LNCAP (cell line): ENCODE results near the gene LRRN2.

Experiments
- TF ChIP-seq, protein P1 (sequence below): fragments of 450-650 bp; IDR thresholded peaks from 2 replicates; pipeline ENCODE4 v1.5.1; 2017; ENCODE audit warnings: mild to moderate bottlenecking

LRRN2 gene

DNA sequence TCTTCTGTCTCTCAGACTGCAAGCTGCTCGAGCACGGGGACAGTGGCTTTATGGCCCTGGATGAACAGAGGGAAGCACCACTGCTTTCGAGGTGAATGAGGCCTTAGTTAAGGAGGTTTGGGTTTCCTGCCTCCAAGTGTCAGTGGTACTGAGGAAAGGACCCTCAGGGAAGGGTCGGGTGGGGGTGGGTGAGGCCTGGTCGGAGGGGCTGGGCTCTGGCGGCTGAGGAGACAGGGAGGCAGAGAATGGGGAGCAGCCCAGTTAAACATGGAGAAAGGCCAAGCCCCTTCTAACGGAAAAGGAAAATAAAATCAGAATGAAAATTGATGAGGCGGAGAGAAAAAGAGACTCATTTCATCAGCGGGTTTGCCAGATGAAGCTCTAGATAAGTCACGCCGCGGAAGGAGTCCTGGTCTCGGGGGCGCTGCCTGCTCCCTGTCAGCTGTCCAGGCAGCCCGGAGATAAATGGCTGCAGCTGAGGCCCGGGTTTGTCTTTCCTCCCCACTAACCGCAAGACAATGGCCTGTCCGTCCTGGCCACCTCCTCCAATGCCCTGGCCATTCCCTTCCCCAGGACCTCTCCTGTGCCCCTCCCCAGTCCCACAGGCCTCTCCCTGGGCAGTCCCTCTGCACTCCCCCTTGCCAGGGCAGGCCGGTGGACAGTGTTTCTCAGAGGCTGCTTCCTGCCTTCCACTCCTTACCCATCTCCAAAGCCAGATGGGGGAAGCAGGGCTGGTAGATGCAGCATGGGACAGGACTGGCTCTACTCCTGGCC, 55.2 kb downstream of the LRRN2 start:
- TF ChIP-seq, protein P1, sequence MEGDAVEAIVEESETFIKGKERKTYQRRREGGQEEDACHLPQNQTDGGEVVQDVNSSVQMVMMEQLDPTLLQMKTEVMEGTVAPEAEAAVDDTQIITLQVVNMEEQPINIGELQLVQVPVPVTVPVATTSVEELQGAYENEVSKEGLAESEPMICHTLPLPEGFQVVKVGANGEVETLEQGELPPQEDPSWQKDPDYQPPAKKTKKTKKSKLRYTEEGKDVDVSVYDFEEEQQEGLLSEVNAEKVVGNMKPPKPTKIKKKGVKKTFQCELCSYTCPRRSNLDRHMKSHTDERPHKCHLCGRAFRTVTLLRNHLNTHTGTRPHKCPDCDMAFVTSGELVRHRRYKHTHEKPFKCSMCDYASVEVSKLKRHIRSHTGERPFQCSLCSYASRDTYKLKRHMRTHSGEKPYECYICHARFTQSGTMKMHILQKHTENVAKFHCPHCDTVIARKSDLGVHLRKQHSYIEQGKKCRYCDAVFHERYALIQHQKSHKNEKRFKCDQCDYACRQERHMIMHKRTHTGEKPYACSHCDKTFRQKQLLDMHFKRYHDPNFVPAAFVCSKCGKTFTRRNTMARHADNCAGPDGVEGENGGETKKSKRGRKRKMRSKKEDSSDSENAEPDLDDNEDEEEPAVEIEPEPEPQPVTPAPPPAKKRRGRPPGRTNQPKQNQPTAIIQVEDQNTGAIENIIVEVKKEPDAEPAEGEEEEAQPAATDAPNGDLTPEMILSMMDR: no peak

DNA sequence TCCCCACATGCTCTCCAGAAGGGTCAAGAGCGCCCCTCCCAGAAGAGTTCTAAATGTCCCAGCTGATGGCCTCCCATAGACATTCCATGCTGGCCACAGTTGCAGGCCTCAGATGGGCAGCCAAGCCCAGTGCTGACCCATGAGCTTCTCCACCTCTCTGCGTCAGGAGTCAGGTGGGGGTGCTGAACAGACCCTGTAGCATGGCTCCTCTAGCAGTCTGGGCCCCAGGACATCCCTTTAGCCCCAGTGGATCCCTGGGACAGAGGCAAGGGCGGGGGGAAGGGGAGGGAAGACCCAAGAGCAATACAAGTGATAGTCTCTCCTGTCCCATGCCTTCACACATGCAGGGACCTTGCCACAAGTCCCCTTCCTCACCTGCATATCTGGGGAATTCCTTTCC, 56.7 kb downstream of the LRRN2 start:
- TF ChIP-seq, protein P1: no peak

DNA sequence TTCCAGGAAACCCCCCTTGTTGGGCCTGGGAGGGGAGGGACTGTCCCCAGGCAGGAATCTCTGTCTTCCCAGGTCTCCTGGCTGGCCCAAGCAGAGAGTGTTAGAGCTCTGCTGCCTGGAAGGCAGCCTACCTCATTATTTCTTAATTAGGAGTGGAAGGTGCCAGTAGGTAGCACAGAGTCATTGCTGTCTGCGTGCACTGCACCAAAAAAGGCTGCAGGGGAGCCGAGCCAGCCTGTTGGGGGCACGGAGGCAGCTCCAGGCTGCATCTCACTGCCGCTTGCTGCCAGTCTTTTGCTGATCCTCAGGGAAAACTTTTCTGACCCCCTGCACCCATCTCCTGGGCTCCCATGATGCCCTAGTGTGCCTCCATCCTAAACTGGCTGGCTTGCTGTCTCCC, 58.1 kb downstream of the LRRN2 start:
- TF ChIP-seq, protein P1: no peak

DNA sequence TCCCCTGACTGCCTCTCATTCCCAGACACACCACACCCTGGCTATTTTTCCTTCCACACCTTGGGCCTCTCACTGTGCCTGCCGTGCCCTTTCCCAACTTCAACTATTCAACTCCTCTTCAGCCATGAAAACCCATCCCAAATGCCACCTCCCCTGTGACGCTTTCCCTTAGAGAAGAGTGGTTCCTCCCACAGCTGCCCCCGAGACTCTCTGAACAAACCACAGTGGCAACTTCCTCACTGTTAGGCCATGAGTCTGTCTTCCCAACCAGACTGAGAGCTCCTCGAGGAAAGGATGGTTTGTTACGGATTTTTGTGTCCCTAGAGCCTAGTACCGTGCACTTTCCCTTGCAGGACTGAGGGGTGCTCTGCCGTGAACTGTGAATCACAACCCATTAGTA, 59.2 kb downstream of the LRRN2 start:
- TF ChIP-seq, protein P1: no peak

DNA sequence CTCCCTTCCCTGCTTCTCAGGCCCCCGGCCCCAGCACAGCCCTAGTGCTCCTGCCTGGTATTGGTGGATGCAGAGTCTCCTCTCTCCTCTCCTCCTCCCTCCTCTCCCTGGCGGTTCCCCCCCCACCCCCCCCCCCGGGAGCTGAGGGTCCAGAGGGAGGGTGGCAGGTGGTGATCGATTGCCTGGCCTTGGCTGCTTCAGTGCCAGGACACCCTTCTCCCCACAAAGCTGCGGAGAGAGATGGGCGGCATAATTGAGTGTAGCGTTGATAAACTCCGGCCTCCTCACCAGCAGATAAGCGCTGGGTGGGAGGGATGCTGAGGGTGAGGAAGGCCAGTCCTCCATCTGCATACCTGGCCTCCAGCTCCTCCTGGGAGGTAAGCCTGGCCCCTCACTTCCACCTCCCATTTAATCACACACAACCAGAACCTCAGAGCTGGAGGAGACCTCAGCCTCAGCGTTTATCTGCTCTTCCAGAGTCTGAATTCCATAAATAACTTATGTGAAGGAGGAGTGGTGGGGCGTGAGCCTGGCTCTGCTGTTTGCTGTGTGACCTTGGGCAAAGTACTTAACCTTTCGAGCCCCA, 60.8 kb downstream of the LRRN2 start:
- TF ChIP-seq, protein P1: no peak

DNA sequence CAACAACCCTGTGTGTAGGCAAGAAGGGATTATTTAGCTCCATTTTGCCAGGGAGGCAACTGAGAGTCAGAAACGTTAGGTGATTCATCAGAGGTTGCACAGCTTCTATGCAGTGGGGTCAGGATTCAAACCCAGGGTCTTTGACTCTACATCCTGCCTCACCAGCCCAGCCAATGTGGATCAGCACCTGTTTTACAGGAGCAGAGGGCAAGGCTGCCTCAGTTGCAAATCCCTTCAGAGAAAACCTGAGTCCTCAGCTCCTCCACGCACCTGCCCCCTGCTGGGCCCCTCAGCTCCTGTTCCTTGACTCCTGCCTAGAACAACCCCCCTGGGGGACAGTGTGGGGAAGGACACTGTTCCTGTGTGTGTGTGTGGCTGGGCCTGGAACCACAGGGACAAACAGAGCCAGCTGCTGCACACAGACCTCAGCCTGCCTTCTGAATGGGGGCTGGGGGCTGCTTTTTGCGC, 61.6 kb downstream of the LRRN2 start:
- TF ChIP-seq, protein P1: no peak

DNA sequence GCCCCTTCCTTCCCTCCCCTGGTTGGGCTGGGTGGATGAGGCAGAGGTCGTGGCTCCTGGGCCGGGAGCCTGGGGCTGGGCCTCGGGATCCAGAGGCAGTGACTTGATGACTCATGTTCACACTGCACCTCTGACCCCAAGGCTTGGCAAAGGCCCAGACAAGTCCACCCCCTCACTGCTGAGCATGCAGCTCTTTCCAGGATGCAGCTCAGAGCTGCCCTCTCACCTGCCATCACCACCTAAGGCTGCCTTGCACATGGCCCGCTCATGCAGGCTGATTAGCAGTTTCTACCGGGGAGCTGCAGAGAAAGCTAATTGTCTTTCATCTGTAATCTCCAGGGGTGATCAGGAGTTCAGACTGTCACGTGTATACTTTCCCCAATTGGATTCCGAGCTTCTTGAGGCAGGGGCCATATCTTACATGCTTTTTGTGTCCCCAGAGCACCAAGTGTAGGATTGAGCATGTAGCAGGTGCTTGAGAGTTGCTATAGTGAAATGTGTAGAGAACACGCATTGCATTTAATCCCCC, 62.1 kb downstream of the LRRN2 start:
- TF ChIP-seq, protein P1: no peak
